Smooth muscle cell (in vitro differentiated cells): ENCODE data around the gene DPM2. TPM values are rescaled to one million over a fixed set of nuclear protein-coding genes. Genes with fewer than 3 reads are reported as not detected.

Experiments
- DNase-seq: peaks from one replicate; lab custom pipeline; 2025; ENCODE audit not compliant: unreplicated experiment; lab: John Stamatoyannopoulos, UW
- H2AFZ ChIP-seq: fragments of 200-600 bp; sonication (generic); 2 replicates; pipeline ENCODE4 v1.6.0; 2016; ENCODE audit warnings: antibody characterized with exemption, low read depth, mild to moderate bottlenecking
- H3F3A ChIP-seq: fragments of 200-600 bp; sonication (generic); 2 replicates; pipeline ENCODE4 v1.6.0; 2017; ENCODE audit warnings: antibody characterized with exemption, low read depth
- H3K27ac ChIP-seq: fragments of 200-600 bp; sonication (generic); 2 replicates; pipeline ENCODE4 v1.5.1; 2016; ENCODE audit warnings: low read depth, mild to moderate bottlenecking
- H3K27me3 ChIP-seq: fragments of 200-600 bp; sonication (generic); 2 replicates; pipeline ENCODE4 v1.6.1; 2016; ENCODE audit warnings: low read depth, mild to moderate bottlenecking
- H3K36me3 ChIP-seq: fragments of 200-600 bp; sonication (generic); 2 replicates; pipeline ENCODE4 v1.5.1; 2016; ENCODE audit warnings: low read depth
- H3K4me1 ChIP-seq: fragments of 200-600 bp; sonication (generic); 2 replicates; pipeline ENCODE4 v1.5.1; 2016; ENCODE audit warnings: low read depth
- H3K4me2 ChIP-seq: fragments of 200-600 bp; sonication (generic); 2 replicates; pipeline ENCODE4 v1.6.0; 2016; ENCODE audit warnings: mild to moderate bottlenecking
- H3K4me3 ChIP-seq: fragments of 200-600 bp; sonication (generic); 2 replicates; pipeline ENCODE4 v1.5.1; 2016; ENCODE audit warnings: mild to moderate bottlenecking
- H3K79me2 ChIP-seq: fragments of 200-600 bp; sonication (generic); 2 replicates; pipeline ENCODE4 v1.6.0; 2016; ENCODE audit warnings: low read depth, mild to moderate bottlenecking
- H3K9ac ChIP-seq: fragments of 200-600 bp; sonication (generic); 2 replicates; pipeline ENCODE4 v1.6.0; 2016; ENCODE audit warnings: low read depth
- H3K9me3 ChIP-seq: fragments of 200-600 bp; sonication (generic); replicated peaks from 2 replicates; pipeline ENCODE4 v1.5.1; 2016; ENCODE audit warnings: low read depth
- H4K20me1 ChIP-seq: fragments of 200-600 bp; sonication (generic); 2 replicates; pipeline ENCODE4 v1.6.0; 2016; ENCODE audit warnings: low read depth
- CTCF ChIP-seq: fragments of 200-600 bp; sonication (generic); IDR thresholded peaks from 2 replicates; pipeline ENCODE4 v1.5.1; 2017; ENCODE audit warnings: borderline replicate concordance, mild to moderate bottlenecking, antibody characterized with exemption; ENCODE audit not compliant: insufficient read depth, poor library complexity, severe bottlenecking
- WGBS: methylation state at CpG from one replicate; pipeline ENCODE4 v1.1.7; 2016; ENCODE audit warnings: low lambda C conversion rate; 5-methylcytosine and 5-hydroxymethylcytosine counted together
- polyA plus RNA-seq: library from polyadenylated mRNA; unstranded; fragments of >200 nt; fragmentation: Nextera tagmentation; extraction: Ambion mirVana; gene quantifications from 2 replicates; pipeline ENCODE4 v1.2.1, GENCODE V29; 2016
- total RNA-seq: library from RNA; depleted of rRNA; stranded (reverse); fragments of >200 nt; gene quantifications from 2 replicates; pipeline ENCODE4 v1.2.3, GENCODE V29; 2014

Gene DPM2
- total and polyA plus RNA-seq, 2 experiments from 2014 or later, result 23.6 to 68.5 TPM

- Histone ChIP-seq H3K79me2 (no peaks in the 10 kb centered on the region), H3K27me3 (no peaks in the 10 kb centered on the region), H2AFZ (peak overlapping the region; percentile 82), H3K27ac (peak overlapping the region; percentile 36), H3K4me1 (peaks cover 21% of the 10 kb centered on the region), H3K9me3 (no peaks in the 10 kb centered on the region), H3K4me2 (peak overlapping the region; percentile 91), H3K9ac (peak overlapping the region; percentile 87), H4K20me1 (peaks cover 25% of the 10 kb centered on the region), H3F3A (peaks cover 5% of the 10 kb centered on the region), H3K4me3 (peak overlapping the region; percentile 68), H3K36me3 (peaks cover 14% of the 10 kb centered on the region)
- TF ChIP-seq CTCF, result no peak
- peak; percentile 64 for DNase-seq
- 16% methylated on average over 25 of the region's 32 CpGs for WGBS
Measured at GRCh38 chr9:127898433-127899127, 39.1 kb downstream of the DPM2 start.

- H4K20me1 ChIP-seq, result peaks cover 25% of the 10 kb centered on the region
- H3K36me3 ChIP-seq, result peaks cover 17% of the 10 kb centered on the region
- H3K4me2 ChIP-seq, result peak overlapping the region; percentile 63
- peak overlapping the region; percentile 19 for H3K27ac ChIP-seq
- H3K79me2 ChIP-seq, result no peaks in the 10 kb centered on the region
- H3K9ac ChIP-seq, result no peak overlapping the region
- WGBS, result 20% methylated on average over 16 of the region's 19 CpGs
- no peaks in the 10 kb centered on the region for H3K9me3 ChIP-seq
- peaks cover 5% of the 10 kb centered on the region for H3F3A ChIP-seq
- H3K4me3 ChIP-seq, result no peak overlapping the region
- no peaks in the 10 kb centered on the region for H3K27me3 ChIP-seq
- no peak overlapping the region for H2AFZ ChIP-seq
- no peak for TF ChIP-seq CTCF
- DNase-seq, result peak; percentile 68
- peaks cover 16% of the 10 kb centered on the region for H3K4me1 ChIP-seq
Measured at GRCh38 chr9:127897193-127897692, 40.4 kb downstream of the DPM2 start.

- 86% methylated on average over 16 of the region's 16 CpGs for WGBS
- no peaks in the 10 kb centered on the region for H3K79me2 ChIP-seq
- H3F3A ChIP-seq, result peaks cover 5% of the 10 kb centered on the region
- TF ChIP-seq CTCF, result no peak
- no peak overlapping the region for H3K27ac ChIP-seq
- H3K4me3 ChIP-seq, result no peak overlapping the region
- H3K9ac ChIP-seq, result no peak overlapping the region
- no peaks in the 10 kb centered on the region for H3K9me3 ChIP-seq
- no peaks in the 10 kb centered on the region for H3K27me3 ChIP-seq
- H3K36me3 ChIP-seq, result peaks cover 17% of the 10 kb centered on the region
- DNase-seq, result no peak
- H3K4me1 ChIP-seq, result peaks cover 16% of the 10 kb centered on the region
- no peak overlapping the region for H2AFZ ChIP-seq
- peaks cover 25% of the 10 kb centered on the region for H4K20me1 ChIP-seq
- no peak overlapping the region for H3K4me2 ChIP-seq
Measured at GRCh38 chr9:127896395-127897192, 41.1 kb downstream of the DPM2 start.
